GM12865 (cell line): ENCODE data around the gene CCNA2.

Source experiments
- DNase-seq: peaks from one replicate; pipeline ENCODE4 v3.0.0; 2010; ENCODE audit warnings: low read depth
- H3K4me3 ChIP-seq: 2 replicates; pipeline ENCODE4 v1.5.1; 2011; ENCODE audit warnings: mild to moderate bottlenecking, low read depth, low read length, control low read depth
- CTCF ChIP-seq: IDR thresholded peaks from 2 replicates; pipeline ENCODE4 v1.5.1; 2011; ENCODE audit warnings: low read length, control low read depth, low read depth, inconsistent platforms; ENCODE audit not compliant: insufficient read depth; ENCODE audit errors: missing control alignments

CCNA2 gene

GRCh38 chr4:121784401-121784800, 39.3 kb downstream of the CCNA2 start:
- no peak for DNase-seq
- TF ChIP-seq CTCF, result no peak
- no peak overlapping the region for H3K4me3 ChIP-seq

DNA sequence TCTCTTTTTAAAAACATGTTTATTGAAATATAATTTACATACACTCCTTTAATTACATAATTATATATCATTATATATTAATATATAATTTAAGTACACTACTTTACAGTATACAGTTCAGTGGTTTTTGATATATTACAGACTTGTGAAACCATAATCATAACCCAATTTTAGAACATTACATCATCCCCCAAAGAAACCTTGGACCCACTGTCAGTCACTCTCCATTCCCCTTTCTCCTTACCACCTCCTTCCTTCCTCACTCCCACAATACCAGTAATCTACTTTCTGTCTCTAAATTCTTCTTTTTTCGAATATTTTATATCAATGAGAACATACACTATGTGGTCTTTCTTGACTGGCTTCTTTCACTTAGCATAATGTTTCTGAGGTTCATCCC, 40.5 kb downstream of the CCNA2 start:
- no peak overlapping the region for H3K4me3 ChIP-seq
- TF ChIP-seq CTCF, result no peak
- no peak for DNase-seq

GRCh38 chr4:121778991-121779628, 44.6 kb downstream of the CCNA2 start:
- DNase-seq, result no peak
- H3K4me3 ChIP-seq, result no peak overlapping the region
- TF ChIP-seq CTCF, result no peak

DNA sequence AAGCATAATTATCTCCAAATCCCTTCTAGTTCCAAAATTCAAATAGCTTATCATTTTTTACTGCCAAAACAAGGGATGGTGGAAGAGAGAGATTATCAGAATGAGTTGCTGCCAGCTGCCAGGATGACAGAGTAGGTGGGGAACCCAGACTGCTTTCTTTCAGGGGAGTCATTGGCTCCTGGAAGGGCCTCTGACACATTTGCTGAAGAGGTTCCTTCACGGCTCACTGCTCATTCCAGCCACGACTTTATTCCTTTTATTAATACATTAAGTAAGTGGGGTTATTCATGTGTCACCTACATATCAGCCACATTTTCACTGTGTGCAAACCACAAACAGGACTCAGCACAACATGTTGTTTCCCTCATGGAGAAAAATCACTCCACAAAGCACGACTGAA, 46.1 kb downstream of the CCNA2 start:
- peak; percentile 43 for DNase-seq
- TF ChIP-seq CTCF, result no peak

DNA sequence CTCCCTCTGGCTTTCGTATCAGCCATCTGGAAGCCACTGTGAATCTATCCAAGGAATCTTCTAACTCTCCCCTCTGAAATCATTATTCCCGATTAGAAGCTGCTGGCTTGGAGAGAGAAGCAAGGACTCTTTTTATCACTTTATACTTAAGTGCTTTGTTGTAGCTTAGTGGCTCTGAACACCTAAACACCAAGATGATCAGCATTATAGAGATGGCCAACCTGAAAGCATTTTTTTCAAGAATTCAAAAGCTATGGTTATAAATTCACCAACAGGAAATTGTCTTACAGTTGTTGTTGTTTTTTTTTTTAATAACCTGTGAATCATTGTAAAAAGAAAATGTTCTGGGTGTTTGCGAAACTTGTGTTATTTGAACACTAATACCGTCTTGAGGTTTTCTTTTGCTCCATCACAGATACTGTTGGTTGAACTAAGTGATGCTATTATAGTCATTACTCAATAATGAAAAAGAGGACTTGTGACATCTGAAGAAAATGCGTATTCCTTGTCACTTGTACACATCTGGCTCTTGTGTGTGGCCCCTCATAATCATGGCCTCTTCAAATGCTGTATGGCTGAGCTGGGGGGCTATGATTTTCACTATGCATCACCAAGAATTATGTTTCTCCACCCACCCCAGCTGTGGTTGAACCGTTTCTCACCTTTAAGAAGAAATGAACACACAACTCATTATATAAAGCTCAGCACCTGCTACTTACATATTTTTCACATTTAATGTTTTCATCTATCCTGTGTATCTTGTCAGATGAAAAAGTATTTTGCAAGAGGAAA, 46.9 kb downstream of the CCNA2 start:
- no peak for DNase-seq
- no peak overlapping the region for H3K4me3 ChIP-seq
- TF ChIP-seq CTCF, result no peak

More for the DNA sequence above, 46.1 kb downstream of the CCNA2 start:
- no peak overlapping the region for H3K4me3 ChIP-seq

- no peak for TF ChIP-seq CTCF
- H3K4me3 ChIP-seq, result no peak overlapping the region
- DNase-seq, result no peak
These were observed 49.8 kb downstream of the CCNA2 start for GRCh38 chr4:121773883-121774282.
